IMR-90 (cell line): Measurements from ENCODE around the gene BCAS1. TPM values are rescaled to one million over a fixed set of nuclear protein-coding genes. Genes with fewer than 3 reads are reported as not detected.

Experiments used
- ATAC-seq: fragments of 200-7000 bp; cut with Tn5 transposase; 2 replicates; pipeline ENCODE4 v1.9.1; 2020; ENCODE audit warnings: low read depth, mild to moderate bottlenecking, moderate library complexity
- BruUV-seq: library from RNA; stranded (reverse); fragments of 400-500 nt; replicated peaks from 2 replicates; lab custom pipeline; 2021; lab: Mats Ljungman, UMichigan
- CTCF ChIA-PET: fragments of 300-600 bp; formaldehyde crosslinking; extraction: SDS; loops from one replicate; lab custom pipeline; 2021; ENCODE audit warnings: antibody characterized with exemption; lab: Yijun Ruan, JAX
- POLR2A ChIA-PET: fragments of 300-600 bp; sonication (Branson Sonifier 250); formaldehyde crosslinking; loops from one replicate; lab custom pipeline; 2022; ENCODE audit warnings: antibody characterized with exemption; ENCODE audit not compliant: unreplicated experiment; lab: Charles Lee
- DNase-seq: peaks from one replicate; pipeline ENCODE4 v3.0.0; 2013
- H2AFZ ChIP-seq: replicated peaks from 2 replicates; pipeline ENCODE3; 2013; ENCODE audit warnings: low read length, mild to moderate bottlenecking; ENCODE audit not compliant: poor library complexity
- H2AK5ac ChIP-seq: 2 replicates; pipeline ENCODE4 v1.6.1; 2013; ENCODE audit warnings: low read depth, low read length, inconsistent platforms
- H2AK9ac ChIP-seq: replicated peaks from 2 replicates; pipeline ENCODE3; 2013; ENCODE audit warnings: mild to moderate bottlenecking, low read depth, low read length, moderate library complexity; ENCODE audit not compliant: poor library complexity
- H2BK120ac ChIP-seq: 2 replicates; pipeline ENCODE4 v1.6.1; 2013; ENCODE audit warnings: low read depth, low read length, inconsistent platforms
- H2BK15ac ChIP-seq: 3 replicates; pipeline ENCODE4 v1.6.1; 2013; ENCODE audit warnings: low read depth, low read length, inconsistent platforms
- H2BK20ac ChIP-seq: 2 replicates; pipeline ENCODE4 v1.6.1; 2013; ENCODE audit warnings: low read depth, mild to moderate bottlenecking, inconsistent platforms, low read length, moderate library complexity
- H2BK5ac ChIP-seq: 2 replicates; pipeline ENCODE4 v1.6.1; 2013; ENCODE audit warnings: mild to moderate bottlenecking, low read depth, low read length, inconsistent platforms; ENCODE audit not compliant: poor library complexity, severe bottlenecking
- H3K14ac ChIP-seq: replicated peaks from 2 replicates; pipeline ENCODE4 v1.6.1; 2013; ENCODE audit warnings: low read depth, low read length, inconsistent platforms
- H3K18ac ChIP-seq: 2 replicates; pipeline ENCODE4 v1.6.1; 2013; ENCODE audit warnings: low read depth, low read length, control low read depth
- H3K23ac ChIP-seq: 2 replicates; pipeline ENCODE4 v1.6.1; 2013; ENCODE audit warnings: low read depth, low read length, inconsistent platforms
- H3K27ac ChIP-seq: 2 replicates; pipeline ENCODE4 v1.5.1; 2013; ENCODE audit warnings: mild to moderate bottlenecking, control low read depth, low read length; ENCODE audit not compliant: insufficient read depth
- H3K27me3 ChIP-seq: 2 replicates; pipeline ENCODE4 v1.6.1; 2013; ENCODE audit warnings: low read length; ENCODE audit not compliant: control insufficient read depth, insufficient read depth
- H3K36me3 ChIP-seq: 2 replicates; pipeline ENCODE4 v1.6.1; 2013; ENCODE audit warnings: low read length, mixed read lengths; ENCODE audit not compliant: control insufficient read depth, insufficient read depth
- H3K4ac ChIP-seq: 2 replicates; pipeline ENCODE4 v1.6.1; 2013; ENCODE audit warnings: low read depth, low read length, inconsistent platforms
- H3K4me1 ChIP-seq: 2 replicates; pipeline ENCODE4 v1.6.1; 2013; ENCODE audit warnings: low read length, mixed read lengths; ENCODE audit not compliant: control insufficient read depth, insufficient read depth
- H3K4me2 ChIP-seq: 2 replicates; pipeline ENCODE4 v1.6.1; 2013; ENCODE audit warnings: low read depth, mild to moderate bottlenecking, control low read depth, low read length, moderate library complexity
- H3K4me3 ChIP-seq: 2 replicates; pipeline ENCODE4 v1.5.1; 2013; ENCODE audit warnings: low read depth, mild to moderate bottlenecking, control low read depth, low read length, moderate library complexity; ENCODE audit not compliant: insufficient read depth
- H3K56ac ChIP-seq: 2 replicates; pipeline ENCODE4 v1.6.1; 2013; ENCODE audit warnings: low read length, inconsistent platforms; ENCODE audit not compliant: insufficient read depth; ENCODE audit errors: extremely low read depth
- H3K79me1 ChIP-seq, 2 experiments: 2 replicates each; pipeline ENCODE4 v1.6.1; 2013; ENCODE audit warnings: low read length in 2 of 2, inconsistent platforms in 1 of 2, low read depth in 1 of 2
- H3K9ac ChIP-seq: 2 replicates; pipeline ENCODE4 v1.6.1; 2013; ENCODE audit warnings: low read depth, low read length, control low read depth
- H3K9me1 ChIP-seq: 2 replicates; pipeline ENCODE4 v1.6.1; 2013; ENCODE audit warnings: low read length, inconsistent platforms; ENCODE audit not compliant: insufficient read depth
- H3K9me3 ChIP-seq: 2 replicates; pipeline ENCODE4 v1.6.1; 2013; ENCODE audit warnings: low read length; ENCODE audit not compliant: control insufficient read depth, insufficient read depth
- H4K20me1 ChIP-seq: 2 replicates; pipeline ENCODE4 v1.6.1; 2013; ENCODE audit warnings: low read length, inconsistent platforms; ENCODE audit not compliant: insufficient read depth
- H4K5ac ChIP-seq: 2 replicates; pipeline ENCODE4 v1.6.1; 2013; ENCODE audit warnings: mild to moderate bottlenecking, low read depth, low read length, control low read depth
- H4K8ac ChIP-seq, 2 experiments: 2 replicates each; pipeline ENCODE4 v1.6.1; 2013; ENCODE audit warnings: low read depth in 2 of 2, low read length in 2 of 2, control low read depth in 1 of 2, inconsistent platforms in 1 of 2
- H4K91ac ChIP-seq: 2 replicates; pipeline ENCODE4 v1.6.1; 2013; ENCODE audit warnings: low read depth, low read length, inconsistent platforms; ENCODE audit not compliant: insufficient read depth
- ELK1 ChIP-seq: fragments of 150-350 bp; IDR thresholded peaks from 2 replicates; pipeline ENCODE4 v1.6.1; 2016; ENCODE audit warnings: low read depth, mild to moderate bottlenecking, low read length, moderate library complexity, borderline replicate concordance
- MAFK ChIP-seq: IDR thresholded peaks from 2 replicates; pipeline ENCODE4 v1.6.1; 2012; ENCODE audit warnings: low read depth, low read length, improper control_type of control experiment
- MXI1 ChIP-seq: IDR thresholded peaks from 2 replicates; pipeline ENCODE4 v1.6.1; 2012; ENCODE audit warnings: low read depth, mild to moderate bottlenecking, low read length, moderate library complexity, borderline replicate concordance
- SMC3 ChIP-seq: fragments of 150-350 bp; IDR thresholded peaks from 2 replicates; pipeline ENCODE4 v1.6.1; 2016; ENCODE audit warnings: low read depth, mild to moderate bottlenecking, antibody characterized with exemption, low read length, moderate library complexity
- WGBS, 2 experiments: methylation state at CpG; one replicate each; pipeline versions ENCODE4 v1.1.5 to v1.1.7; 2013; ENCODE audit warnings: missing lambda C conversion rate in 2 of 2; ENCODE audit not compliant: insufficient read length in 1 of 2; ENCODE audit errors: extremely low coverage in 2 of 2; 5-methylcytosine and 5-hydroxymethylcytosine counted together
- dilution Hi-C: fragments of 300-500 bp; cut with HindIII; formaldehyde crosslinking; loops from one replicate; pipeline ENCODE4 v1.14.3; 2018; ENCODE audit warnings: low sequenced_read_pairs; ENCODE audit not compliant: unreplicated experiment
- in situ Hi-C: fragments of 300-500 bp; cut with MboI; formaldehyde crosslinking; loops from 3 replicates; pipeline ENCODE4 v1.14.3; 2019; ENCODE audit warnings: low sequenced_read_pairs, inconsistent platforms, mixed read lengths
- intact Hi-C: fragments of 100-400 bp; cut with micrococcal nuclease; formaldehyde crosslinking; loops from 2 replicates; pipeline ENCODE4 v1.10.0; 2022
- polyA plus RNA-seq, 3 experiments: library from polyadenylated mRNA; depleted of rRNA; stranded (reverse); fragments of >200 nt; gene quantifications; 2 replicates each; pipeline ENCODE4 v1.2.3, GENCODE V29; 2012; ENCODE audit warnings: low replicate concordance in 1 of 3
- total RNA-seq: library from RNA; depleted of rRNA; stranded (reverse); fragments of >200 nt; gene quantifications from 2 replicates; pipeline ENCODE4 v1.2.3, GENCODE V29; 2012

BCAS1 gene
- total and polyA plus RNA-seq, 2 of the 4 experiments (the other 2 are of a cell fraction) = under 0.01 TPM; not detected in 1

- Histone ChIP-seq H3K9me3 (peaks cover 4% of the 10 kb centered on the region; the same call in 1 of the 2 replicates), H4K20me1 (no peaks in the 10 kb centered on the region), H2BK120ac (no peak overlapping the region), H3K4me3 (no peak overlapping the region), H3K4me2 (no peak overlapping the region), H4K91ac (no peak overlapping the region), H2BK5ac (no peak overlapping the region), H3K14ac (no peak overlapping the region), H3K27ac (no peak overlapping the region), H3K9me1 (peaks cover 12% of the 10 kb centered on the region), H4K8ac (no peak overlapping the region), H3K4ac (no peak overlapping the region), H3K36me3 (no peaks in the 10 kb centered on the region), H3K27me3 (no peaks in the 10 kb centered on the region), H2AK9ac (no peak overlapping the region), H2AK5ac (no peak overlapping the region), H3K9ac (no peak overlapping the region), H2AFZ (no peak overlapping the region), H3K18ac (no peak overlapping the region), H3K56ac (no peak overlapping the region), H2BK20ac (no peak overlapping the region), H2BK15ac (no peak overlapping the region), H3K79me1 (no peaks in the 10 kb centered on the region; a peak in 1 of 4 replicates), H3K23ac (no peak overlapping the region), H3K4me1 (peaks cover 19% of the 10 kb centered on the region), H4K5ac (no peak overlapping the region)
- no peak for DNase-seq
- dilution Hi-C loops = no loop called here
- BruUV-seq = no TSS peak
- in situ Hi-C loops = no loop called here
- intact Hi-C loops = no loop called here
- POLR2A ChIA-PET = no interaction called here
- TF ChIP-seq MXI1 (no peak), SMC3 (no peak), MAFK (no peak), ELK1 (no peak)
- CTCF ChIA-PET = no interaction called here
- no CpG with 5 or more reads among the region's 7 CpGs for WGBS, 2 experiments
- ATAC-seq = no peak
These were observed 174.4 kb downstream of the BCAS1 start for GRCh38 chr20:53896041-53896440.
